ENCODE results near the gene SP110.

DNA sequence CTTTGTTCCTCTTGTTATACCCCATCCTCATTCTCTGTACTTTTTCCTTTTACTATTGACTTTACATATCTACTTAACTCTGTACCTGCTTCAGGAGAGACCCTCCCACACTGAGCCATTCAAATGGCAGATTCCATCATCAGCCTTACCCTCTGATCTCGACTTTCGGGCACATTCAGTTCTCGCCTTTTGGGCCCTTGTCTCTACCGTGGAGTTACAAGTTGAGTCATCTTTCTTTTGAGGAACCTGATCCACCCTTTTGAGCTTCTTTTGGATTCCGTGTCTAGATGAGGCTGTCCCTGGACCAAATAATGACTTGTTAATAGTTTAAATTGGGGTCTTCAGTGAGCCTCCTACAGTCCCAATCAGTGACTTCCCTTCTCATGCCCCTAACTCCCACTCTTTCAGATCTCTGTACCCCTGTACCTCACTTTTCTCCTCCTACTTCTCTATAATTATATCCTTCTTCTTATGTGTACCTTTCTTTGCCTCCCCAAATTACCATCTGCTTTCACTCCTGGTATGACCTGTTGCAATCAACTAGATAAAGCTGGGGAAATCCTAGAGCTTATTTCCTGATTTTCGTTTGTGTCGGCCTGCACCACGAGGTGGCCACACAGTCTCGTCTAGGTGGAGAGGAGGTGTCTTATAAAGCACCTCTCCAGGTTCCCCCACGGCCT is 17.2 kb downstream of the SP110 start:
- TF ChIP-seq GATA3 (IDR thresholded peaks at IDR 0.05; ENCODE audit: low read depth, low read length) (no peak), GATA2 (IDR thresholded peaks at IDR 0.05; ENCODE audit: low read depth, low read length) (no peak)
